GM10266 (cell line): ENCODE results near the gene SPDL1.

Experiments
- DNase-seq: peaks from one replicate; pipeline ENCODE4 v3.0.0; 2012; ENCODE audit errors: extremely low spot score
- CTCF ChIP-seq: IDR thresholded peaks from 2 replicates; pipeline ENCODE4 v1.5.1; 2012; ENCODE audit warnings: mild to moderate bottlenecking, low read depth; ENCODE audit not compliant: control insufficient read depth, insufficient read depth; ENCODE audit errors: missing control alignments

SPDL1 gene

GRCh38 chr5:169545762-169546161, 37.8 kb upstream of the SPDL1 start:
- no peak for TF ChIP-seq CTCF
- peak; percentile 10 for DNase-seq

GRCh38 chr5:169546346-169546745, 37.2 kb upstream of the SPDL1 start:
- no peak for TF ChIP-seq CTCF
- no peak for DNase-seq

GRCh38 chr5:169547508-169547907, 36.1 kb upstream of the SPDL1 start:
- TF ChIP-seq CTCF = no peak
- no peak for DNase-seq

GRCh38 chr5:169548315-169548714, 35.3 kb upstream of the SPDL1 start:
- no peak for DNase-seq
- TF ChIP-seq CTCF = peak; percentile 9

GRCh38 chr5:169549453-169550100, 34.0 kb upstream of the SPDL1 start:
- DNase-seq = no peak
- no peak for TF ChIP-seq CTCF

- DNase-seq = no peak
- no peak for TF ChIP-seq CTCF
These were observed 33.3 kb upstream of the SPDL1 start for GRCh38 chr5:169550227-169550626.

- TF ChIP-seq CTCF = no peak
- DNase-seq = no peak
These were observed 32.4 kb upstream of the SPDL1 start for GRCh38 chr5:169551146-169551545.
